Tracheal epithelial cell (primary cell): ENCODE data around the gene COPA. TPM values are rescaled to one million over a fixed set of nuclear protein-coding genes. Genes with fewer than 3 reads are reported as not detected.

ENCODE experiments used
- total RNA-seq: library from RNA; depleted of rRNA; stranded (reverse); fragments of >200 nt; gene quantifications from 2 replicates; pipeline ENCODE4 v1.2.1, GENCODE V29; 2014

COPA gene
- total RNA-seq: 87.0 and 170 TPM in 2 replicates

GRCh38 chr1:160342953-160343869 lies at the start of gene COPA, which contains the start of gene NCSTN:
TSS of gene COPA (minus strand) at chr1:160343250. CDS start at chr1:160343170, 80 bp downstream.
TSS of gene NCSTN (plus strand) at chr1:160343383. CDS start at chr1:160343397, 14 bp downstream.

GRCh38 chr1:160366731-160367515 lies 23.9 kb upstream of the COPA start, which contains the start of gene NHLH1:
TSS of gene NHLH1 (plus strand) at chr1:160367071. CDS start at chr1:160370732, 3,661 bp downstream.

GRCh38 chr1:160284782-160285344 lies 58.2 kb downstream of the COPA start, which contains the start of gene PEX19:
TSS of gene PEX19 (minus strand) at chr1:160285133. CDS start at chr1:160285124, 9 bp downstream.

GRCh38 chr1:160261893-160262794 lies 80.9 kb downstream of the COPA start, which contains the start of gene DCAF8:
TSS of gene DCAF8 (minus strand) at chr1:160262549. CDS start at chr1:160244008, 18,541 bp downstream.

Other genes with a start within 250 kb of the COPA start
- 61.0 and 85.5 TPM in 2 replicates for gene IGSF8, start 244.6 kb downstream of the COPA start, total RNA-seq
- not detected in 2 replicates for gene ATP1A2, start 227.5 kb downstream of the COPA start, total RNA-seq
- not detected in 2 replicates for gene ATP1A4, start 191.6 kb downstream of the COPA start, total RNA-seq
- gene CASQ1, start 152.7 kb downstream of the COPA start, total RNA-seq: not detected in 2 replicates
- gene PEA15, start 137.9 kb downstream of the COPA start, total RNA-seq: 33.9 and 57.8 TPM in 2 replicates
- gene DCAF8, start 80.7 kb downstream of the COPA start, total RNA-seq: 38.6 and 39.0 TPM in 2 replicates
- gene PEX19, start 58.1 kb downstream of the COPA start, total RNA-seq: 29.2 and 44.3 TPM in 2 replicates
- 62.4 and 93.0 TPM in 2 replicates for gene NCSTN, start 133 bp upstream of the COPA start, total RNA-seq
- not detected in 2 replicates for gene NHLH1, start 23.8 kb upstream of the COPA start, total RNA-seq
- gene VANGL2, start 57.3 kb upstream of the COPA start, total RNA-seq: 6.6 and 8.4 TPM in 2 replicates
- gene SLAMF6, start 180.0 kb upstream of the COPA start, total RNA-seq: not detected in 2 replicates
- gene CD84, start 236.2 kb upstream of the COPA start, total RNA-seq: not detected in 2 replicates